Measurements from ENCODE around the gene INMT.

INMT gene

DNA sequence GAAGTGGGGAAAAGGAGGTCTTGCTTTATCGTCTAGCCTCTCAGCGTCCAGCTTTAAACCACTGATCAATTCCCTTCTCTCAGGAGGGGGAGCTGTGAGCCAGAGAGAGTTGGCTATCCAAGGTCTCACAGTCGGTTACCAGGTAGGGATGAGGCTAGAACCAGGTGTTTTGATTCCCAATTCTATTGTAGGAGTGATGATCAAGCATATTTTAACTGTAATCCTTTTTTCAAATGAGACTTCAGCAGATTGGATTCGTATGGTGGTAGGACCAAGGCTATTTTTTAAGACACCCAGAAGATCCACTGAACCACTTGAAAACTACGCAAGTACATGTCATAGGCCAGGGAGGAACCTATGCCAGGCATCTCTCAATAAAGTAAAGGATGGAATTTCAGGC, 27.6 kb downstream of the INMT start:
- no peak overlapping the region for H3K4me3 ChIP-seq (ENCODE audit: low read depth, low read length)

- no peak overlapping the region for H3K4me3 ChIP-seq (ENCODE audit: low read depth, low read length)
Observed at GRCh38 chr7:30780941-30781340, 29.0 kb downstream of the INMT start.

- H3K4me3 ChIP-seq (ENCODE audit: low read depth, low read length): no peak overlapping the region
Observed at GRCh38 chr7:30782690-30783089, 30.8 kb downstream of the INMT start.

DNA sequence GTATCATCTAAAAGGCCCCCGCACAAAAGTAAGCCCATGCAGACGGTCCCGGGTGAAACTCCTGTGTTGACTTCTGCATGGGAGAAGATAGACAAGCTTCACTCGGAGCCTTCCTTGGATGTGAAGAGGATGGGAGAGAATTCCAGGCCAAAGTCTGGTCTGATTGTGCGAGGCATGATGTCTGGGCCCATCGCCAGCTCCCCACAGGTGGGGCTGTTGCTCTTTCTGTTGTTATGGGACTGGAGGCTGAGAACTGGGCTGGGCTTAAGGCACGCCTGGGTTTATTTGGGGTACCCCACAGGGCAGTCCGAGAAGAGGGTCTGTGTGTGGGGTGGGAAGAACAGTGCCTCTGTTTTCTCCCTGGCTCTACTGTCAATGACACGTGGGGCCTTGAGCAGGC, 33.9 kb downstream of the INMT start:
- H3K4me3 ChIP-seq (ENCODE audit: low read depth, low read length): no peak overlapping the region

DNA sequence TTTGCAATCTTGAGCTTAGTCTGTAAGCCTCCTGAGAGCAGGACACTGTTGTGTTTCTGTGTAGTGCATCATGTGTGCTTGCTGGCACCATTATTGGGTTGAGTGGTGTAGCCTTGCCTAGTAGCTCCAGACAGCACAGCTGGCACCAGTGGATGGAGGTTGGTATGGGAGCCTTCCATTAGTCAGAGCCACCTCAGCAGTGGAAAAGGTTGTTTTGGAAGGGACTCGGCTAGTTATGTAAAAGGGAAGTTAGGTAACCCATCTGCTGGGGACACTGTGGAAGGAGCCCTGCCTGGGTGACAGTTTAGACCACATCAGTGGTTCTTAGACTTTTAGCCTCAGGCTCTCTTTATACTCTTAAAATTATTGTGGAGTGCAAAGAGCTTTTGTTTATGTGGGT, 35.6 kb downstream of the INMT start:
- H3K4me3 ChIP-seq (ENCODE audit: low read depth, low read length): no peak overlapping the region

DNA sequence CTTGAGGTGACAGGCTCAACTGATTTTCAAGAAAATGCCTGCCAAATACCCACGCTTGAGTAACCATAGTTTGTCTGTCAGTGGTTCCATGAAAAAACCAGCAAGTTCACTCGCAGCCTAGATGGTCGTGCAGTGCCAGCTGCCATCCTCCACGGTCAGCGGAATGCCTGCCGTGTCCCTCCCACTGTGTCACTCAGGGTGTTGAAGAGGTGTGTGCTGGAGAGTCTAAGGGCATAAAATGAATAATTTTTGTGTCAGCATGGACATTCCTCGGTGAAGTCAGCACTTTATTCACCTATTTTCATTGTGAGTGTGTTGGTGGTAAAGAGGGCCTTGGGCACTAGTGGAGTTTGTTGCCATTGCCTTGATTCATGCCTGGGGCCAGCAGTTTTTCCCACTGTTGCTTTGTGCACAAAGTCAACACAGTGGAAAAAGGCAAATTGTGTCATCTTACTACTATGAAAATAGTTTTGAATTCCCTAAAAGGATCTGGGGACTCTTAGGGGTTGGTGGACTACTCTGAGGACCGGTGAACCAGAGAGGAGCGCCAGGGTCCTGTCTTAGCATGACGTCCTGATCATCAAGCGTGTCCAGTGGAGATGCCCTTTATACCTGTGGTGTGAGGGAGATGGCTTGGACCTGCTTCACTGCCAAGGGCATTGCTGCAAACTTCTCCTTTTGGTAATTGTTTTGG, 36.9 kb downstream of the INMT start:
- H3K4me3 ChIP-seq (ENCODE audit: low read depth, low read length): no peak overlapping the region

GRCh38 chr7:30789334-30789711, 37.4 kb downstream of the INMT start:
- no peak overlapping the region for H3K4me3 ChIP-seq (ENCODE audit: low read depth, low read length)

DNA sequence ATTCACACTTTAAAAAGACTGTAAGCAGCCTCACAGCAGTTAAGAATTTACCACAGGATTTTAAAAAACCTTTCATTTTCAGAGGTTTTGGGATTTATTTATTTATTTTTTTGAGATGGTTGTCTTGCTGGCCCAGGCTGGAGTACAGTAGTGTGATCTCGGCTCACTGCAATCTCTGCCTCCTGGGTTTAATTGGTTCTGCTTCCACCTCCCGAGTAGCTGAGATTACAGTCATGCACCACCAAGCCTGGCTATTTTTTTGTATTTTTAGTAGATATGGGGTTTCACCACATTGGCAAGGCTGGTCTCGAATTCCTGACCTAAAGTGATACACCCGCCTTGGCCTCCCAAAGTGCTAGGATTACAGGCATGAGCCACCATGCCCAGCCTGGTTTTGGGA, 38.4 kb downstream of the INMT start:
- no peak overlapping the region for H3K4me3 ChIP-seq (ENCODE audit: low read depth, low read length)

DNA sequence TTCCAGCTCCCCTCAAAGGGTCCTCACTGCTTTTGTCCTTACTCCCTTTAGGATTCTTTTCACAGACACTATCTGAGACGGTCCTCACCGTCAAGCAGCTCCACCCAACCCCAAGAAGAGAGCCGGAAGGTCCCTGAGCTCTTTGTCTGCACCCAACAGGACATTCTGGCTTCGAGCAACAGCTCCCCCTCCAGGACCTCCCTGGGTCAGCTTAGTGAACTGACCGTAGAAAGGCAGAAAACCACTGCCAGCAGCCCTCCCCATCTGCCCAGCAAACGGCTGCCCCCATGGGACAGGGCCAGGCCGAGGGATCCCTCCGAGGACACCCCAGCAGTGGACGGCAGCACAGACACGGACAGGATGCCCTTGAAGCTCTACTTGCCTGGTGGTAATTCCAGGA, 39.2 kb downstream of the INMT start:
- H3K4me3 ChIP-seq (ENCODE audit: low read depth, low read length): no peak overlapping the region

- no peak overlapping the region for H3K4me3 ChIP-seq (ENCODE audit: low read depth, low read length)
Observed at GRCh38 chr7:30795161-30795948, 43.4 kb downstream of the INMT start.

GRCh38 chr7:30796105-30796869, 44.4 kb downstream of the INMT start:
- no peak overlapping the region for H3K4me3 ChIP-seq (ENCODE audit: low read depth, low read length)

GRCh38 chr7:30797176-30798040, 45.5 kb downstream of the INMT start:
- H3K4me3 ChIP-seq (ENCODE audit: low read depth, low read length): no peak overlapping the region

DNA sequence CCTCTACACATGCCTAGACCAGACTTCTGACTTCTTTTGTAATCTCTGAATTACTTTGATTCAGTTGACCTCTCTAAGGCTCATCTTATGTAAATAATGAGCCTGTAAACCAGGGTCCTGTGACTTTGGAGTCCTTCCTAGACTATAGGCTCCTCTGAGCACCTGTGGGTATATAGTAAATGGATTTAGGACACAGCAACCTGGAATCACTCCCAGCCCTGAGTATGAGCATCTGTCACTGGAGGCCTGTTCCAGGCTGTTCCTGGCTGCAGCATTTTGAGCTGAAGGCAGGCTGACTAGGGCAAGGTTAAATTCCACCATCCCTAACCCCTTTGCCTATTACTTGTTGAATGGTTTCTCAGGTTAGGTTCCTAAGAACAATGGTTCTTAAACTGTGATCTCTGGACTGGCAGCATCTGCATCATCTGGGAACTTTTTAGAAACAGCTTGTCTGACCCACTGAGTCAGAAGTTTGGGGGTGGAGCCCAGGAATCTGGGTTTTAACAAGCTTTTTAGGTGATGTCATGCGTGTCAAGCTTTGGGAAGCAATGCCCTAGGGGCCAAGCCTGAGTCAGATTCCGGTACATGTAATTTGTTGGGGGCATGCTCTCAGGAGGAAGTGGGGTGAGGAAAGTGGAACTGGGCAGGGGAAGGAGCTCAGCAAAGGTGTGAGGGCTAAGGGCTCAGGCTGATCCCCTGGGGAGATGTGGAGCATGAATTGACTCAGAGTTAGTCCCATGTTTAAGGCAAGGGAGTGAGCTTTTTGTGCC, 47.5 kb downstream of the INMT start:
- H3K4me3 ChIP-seq (ENCODE audit: low read depth, low read length): no peak overlapping the region

DNA sequence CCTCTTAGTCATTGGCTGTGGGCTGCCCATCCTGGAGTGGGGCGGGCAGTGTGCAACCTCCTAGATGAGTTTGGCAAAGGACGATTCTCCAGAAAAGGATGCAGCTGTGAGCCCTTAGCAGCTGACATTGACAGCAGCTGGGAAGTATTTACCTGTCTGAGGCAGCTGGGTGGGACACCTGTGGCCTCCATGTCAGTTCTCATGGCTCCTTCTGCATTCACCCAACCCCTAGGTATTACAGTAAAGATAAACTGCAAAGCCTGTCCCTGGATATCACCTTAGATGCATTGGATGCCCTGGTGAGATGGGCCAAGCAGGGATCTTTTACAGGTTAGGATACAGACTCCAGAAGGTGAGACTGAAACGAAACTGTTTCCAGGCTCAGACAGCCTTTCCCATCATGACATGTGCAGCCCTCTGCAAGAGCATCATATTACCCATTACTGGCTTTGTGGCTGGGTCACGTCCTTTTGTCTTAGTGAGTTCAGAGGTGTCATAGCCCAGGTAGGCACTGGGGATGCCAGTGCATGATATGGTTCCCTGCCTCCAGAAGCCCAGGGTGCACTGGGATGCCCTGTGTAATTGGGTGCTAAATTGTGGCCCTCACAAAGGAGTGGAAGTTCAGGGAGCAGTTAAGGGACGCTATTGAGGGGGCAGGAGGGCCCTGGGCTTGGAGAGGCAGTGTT, 48.2 kb downstream of the INMT start:
- no peak overlapping the region for H3K4me3 ChIP-seq (ENCODE audit: low read depth, low read length)

DNA sequence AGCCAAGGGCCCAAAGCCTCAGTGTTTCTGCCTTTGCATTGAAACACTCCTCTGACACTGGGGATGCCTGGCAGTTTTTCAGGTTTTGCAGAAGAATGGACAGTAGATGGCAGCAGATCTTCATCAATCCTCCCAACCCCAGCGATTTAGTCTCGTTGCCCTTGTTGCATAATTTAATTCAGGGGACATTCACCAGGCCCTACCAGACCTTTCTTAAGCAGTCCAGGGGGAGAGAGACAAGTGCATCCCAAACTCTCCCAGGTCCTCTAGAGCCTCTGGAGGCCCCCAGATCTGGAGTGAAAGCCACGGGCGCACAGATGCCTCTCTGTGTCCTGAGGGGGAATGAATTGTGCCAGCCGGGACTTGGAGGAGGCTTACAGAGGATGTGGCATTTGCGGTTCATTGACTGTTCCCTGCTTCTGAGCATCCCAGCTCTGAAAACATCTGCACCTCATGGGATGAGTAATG, 48.9 kb downstream of the INMT start:
- H3K4me3 ChIP-seq (ENCODE audit: low read depth, low read length): no peak overlapping the region

- no peak overlapping the region for H3K4me3 ChIP-seq (ENCODE audit: low read depth, low read length)
Observed at GRCh38 chr7:30802812-30803211, 50.9 kb downstream of the INMT start.

DNA sequence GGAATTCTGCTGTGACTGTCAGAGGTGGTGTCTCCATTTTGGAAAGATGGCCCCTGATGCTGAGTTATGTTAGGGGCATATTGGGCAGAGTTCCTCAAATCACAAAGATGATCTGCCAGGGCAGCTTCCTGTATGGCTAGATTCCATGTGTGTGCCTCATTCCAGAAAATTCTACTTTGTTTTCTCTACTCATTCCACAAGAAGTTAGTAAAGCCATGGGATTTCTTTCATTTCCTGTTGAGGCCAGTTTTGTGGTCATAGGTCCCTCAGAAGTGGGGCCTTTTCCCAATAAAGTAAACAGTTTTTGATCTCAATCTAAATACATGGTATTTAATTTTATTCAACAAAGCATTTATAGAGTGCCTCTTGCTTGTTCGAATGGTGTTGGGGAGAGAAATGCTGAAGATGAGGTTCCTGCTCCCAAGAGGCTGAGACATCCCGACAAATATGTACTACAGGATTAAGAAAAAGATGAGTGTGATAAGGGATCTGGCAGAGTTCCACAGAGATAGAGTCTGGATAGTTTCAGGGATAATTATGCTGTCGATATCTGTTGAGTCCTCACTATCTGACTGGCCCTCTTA, 52.2 kb downstream of the INMT start:
- H3K4me3 ChIP-seq (ENCODE audit: low read depth, low read length): no peak overlapping the region

DNA sequence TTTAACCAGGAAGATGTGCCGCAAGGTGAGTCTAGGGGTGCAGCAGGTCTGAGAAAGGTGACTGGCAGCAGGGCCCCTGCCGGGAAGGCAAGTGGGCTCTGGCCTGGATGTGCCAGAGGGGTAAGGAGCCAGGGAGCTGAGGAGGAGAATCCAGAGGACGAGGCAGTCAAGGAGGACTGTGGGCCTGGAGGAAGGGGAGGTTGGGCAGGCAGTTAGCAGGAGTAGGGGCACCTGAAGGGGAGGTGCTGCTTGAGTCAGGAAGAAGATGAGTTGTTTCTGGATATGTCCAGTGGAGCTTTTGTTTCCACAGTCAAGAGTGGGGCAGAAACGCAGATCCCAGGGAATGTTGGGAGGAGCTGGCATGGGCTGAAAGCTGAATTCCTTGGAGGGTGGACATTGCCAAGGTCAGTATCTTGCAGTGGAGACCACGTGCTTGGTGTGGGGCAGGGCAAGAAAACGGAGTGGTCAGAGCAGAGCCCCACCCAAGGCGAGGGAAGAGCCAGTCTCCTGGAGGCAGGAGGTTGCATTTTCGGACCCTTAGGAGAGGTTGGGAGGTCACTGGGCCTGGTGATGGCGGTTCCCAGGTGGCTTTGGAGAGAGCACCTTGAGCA, 53.3 kb downstream of the INMT start:
- no peak overlapping the region for H3K4me3 ChIP-seq (ENCODE audit: low read depth, low read length)

DNA sequence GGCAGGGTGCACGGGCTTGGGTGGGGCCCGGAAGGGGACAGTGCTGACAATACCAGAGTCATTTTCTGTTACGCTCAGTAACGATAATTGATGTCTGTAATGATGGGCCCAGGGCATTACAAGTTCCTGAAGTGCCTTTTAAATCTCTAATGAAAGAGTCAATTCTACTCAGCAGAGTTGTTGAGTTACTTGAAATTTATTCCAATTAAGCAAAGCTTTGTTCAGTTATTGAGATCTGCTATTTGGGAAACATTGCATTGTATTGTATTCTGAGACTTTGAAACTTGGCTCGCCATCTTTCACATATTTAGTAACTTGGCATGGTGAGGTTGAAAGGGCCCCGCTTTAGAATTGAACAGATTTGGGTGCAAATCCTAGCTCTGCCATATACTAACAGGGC, 54.0 kb downstream of the INMT start:
- no peak overlapping the region for H3K4me3 ChIP-seq (ENCODE audit: low read depth, low read length)
